Nephron (organoid): ENCODE measurements around the gene LYG2.
"Not testable (repeated sequence)": the region's sequence is repeated elsewhere in the genome, so short reads cannot be mapped to it uniquely, and the experiment has no call there.

Source experiments
- H3K27ac Mint-ChIP-seq, 3 experiments: 2 replicates each; pipeline ENCODE4 v1.8.0; 2020; ENCODE audit warnings: mixed read lengths in 3 of 3, mild to moderate bottlenecking in 2 of 3, moderate library complexity in 1 of 3
- H3K27me3 Mint-ChIP-seq: 2 replicates; pipeline ENCODE4 v1.8.0; 2021; ENCODE audit warnings: low read depth, mild to moderate bottlenecking, moderate library complexity, mixed read lengths
- H3K36me3 Mint-ChIP-seq: 2 replicates; pipeline ENCODE4 v1.8.0; 2020; ENCODE audit warnings: low read depth, mixed read lengths
- H3K4me1 Mint-ChIP-seq: 2 replicates; pipeline ENCODE4 v1.8.0; 2020; ENCODE audit warnings: mixed read lengths
- H3K4me3 Mint-ChIP-seq, 3 experiments: 2 replicates each; pipeline ENCODE4 v1.8.0; 2020; ENCODE audit warnings: mild to moderate bottlenecking in 3 of 3, mixed read lengths in 3 of 3, moderate library complexity in 2 of 3
- H3K9me3 Mint-ChIP-seq: 2 replicates; pipeline ENCODE4 v1.8.0; 2020; ENCODE audit warnings: mixed read lengths
- TF ChIP-seq, protein P1 (sequence below), 3 experiments: fragments of 200-600 bp; sonication (generic); IDR thresholded peaks; one replicate each; pipeline ENCODE4 v1.5.0; 2021; ENCODE audit warnings: antibody characterized with exemption in 3 of 3; ENCODE audit not compliant: unreplicated experiment in 3 of 3

The LYG2 gene

DNA sequence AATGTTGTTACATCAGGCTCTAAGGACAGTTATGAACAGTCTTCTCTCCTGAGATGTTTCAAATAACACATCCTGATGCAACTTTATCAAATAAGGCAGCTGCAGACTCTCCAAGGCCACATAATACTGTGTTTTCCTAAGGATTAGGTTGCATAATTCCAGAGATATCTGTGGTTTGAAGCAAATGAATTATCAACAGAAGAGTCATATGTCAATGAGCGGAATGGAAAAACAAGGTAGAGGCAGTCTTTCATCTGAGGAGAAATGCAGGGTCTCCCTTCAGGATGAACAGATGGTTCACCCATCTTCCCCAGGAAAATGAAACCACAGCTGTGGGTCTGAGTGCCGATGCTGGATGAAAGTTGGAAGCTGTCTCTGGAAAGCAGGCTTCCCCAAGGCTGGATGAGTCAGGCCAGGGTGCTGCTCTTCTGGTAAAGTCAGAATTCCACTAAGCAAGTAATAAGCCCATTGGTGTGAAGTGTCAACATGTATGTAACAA, 23.4 kb upstream of the LYG2 start:
- TF ChIP-seq, protein P1, sequence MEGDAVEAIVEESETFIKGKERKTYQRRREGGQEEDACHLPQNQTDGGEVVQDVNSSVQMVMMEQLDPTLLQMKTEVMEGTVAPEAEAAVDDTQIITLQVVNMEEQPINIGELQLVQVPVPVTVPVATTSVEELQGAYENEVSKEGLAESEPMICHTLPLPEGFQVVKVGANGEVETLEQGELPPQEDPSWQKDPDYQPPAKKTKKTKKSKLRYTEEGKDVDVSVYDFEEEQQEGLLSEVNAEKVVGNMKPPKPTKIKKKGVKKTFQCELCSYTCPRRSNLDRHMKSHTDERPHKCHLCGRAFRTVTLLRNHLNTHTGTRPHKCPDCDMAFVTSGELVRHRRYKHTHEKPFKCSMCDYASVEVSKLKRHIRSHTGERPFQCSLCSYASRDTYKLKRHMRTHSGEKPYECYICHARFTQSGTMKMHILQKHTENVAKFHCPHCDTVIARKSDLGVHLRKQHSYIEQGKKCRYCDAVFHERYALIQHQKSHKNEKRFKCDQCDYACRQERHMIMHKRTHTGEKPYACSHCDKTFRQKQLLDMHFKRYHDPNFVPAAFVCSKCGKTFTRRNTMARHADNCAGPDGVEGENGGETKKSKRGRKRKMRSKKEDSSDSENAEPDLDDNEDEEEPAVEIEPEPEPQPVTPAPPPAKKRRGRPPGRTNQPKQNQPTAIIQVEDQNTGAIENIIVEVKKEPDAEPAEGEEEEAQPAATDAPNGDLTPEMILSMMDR (IDR thresholded peaks at IDR 0.05; ENCODE audit: unreplicated experiment in 3 of 3): no peak
- H3K27ac Mint-ChIP-seq: peak overlapping the region in 1 of 3 experiments; percentile 41
- H3K27me3 Mint-ChIP-seq: peaks cover 4% of the 10 kb centered on the region
- H3K4me1 Mint-ChIP-seq: no peaks in the 10 kb centered on the region
- H3K36me3 Mint-ChIP-seq: peaks cover 48% of the 10 kb centered on the region
- peaks cover 26% of the 10 kb centered on the region for H3K9me3 Mint-ChIP-seq
- H3K4me3 Mint-ChIP-seq: no peak overlapping the region

DNA sequence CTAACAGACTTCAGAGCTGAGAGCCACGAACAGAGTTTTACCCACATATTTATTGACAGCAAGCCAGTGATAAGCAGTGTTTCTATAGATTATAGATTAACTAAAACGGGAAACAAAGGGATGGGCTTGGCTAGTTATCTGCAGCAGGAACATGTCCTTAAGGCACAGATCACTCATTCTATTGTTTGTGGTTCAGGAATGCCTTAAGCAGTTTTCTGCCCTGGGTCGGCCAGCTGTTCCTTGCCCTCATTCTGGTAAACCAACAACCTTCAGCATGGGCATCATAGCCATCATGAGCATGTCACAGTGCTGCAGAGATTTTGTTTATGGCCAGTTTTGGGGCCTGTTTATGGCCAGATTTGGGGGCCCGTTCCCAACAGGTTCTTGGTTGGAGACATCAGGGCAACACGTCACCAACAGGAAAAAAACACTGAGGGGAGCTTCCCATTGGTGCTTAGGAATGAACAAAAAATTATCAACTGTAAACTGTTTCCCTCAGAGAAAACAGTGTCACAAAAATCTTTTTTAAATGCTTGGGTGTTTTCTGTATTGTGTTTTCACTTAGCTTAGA, 22.8 kb upstream of the LYG2 start:
- H3K4me1 Mint-ChIP-seq, H3K27me3 Mint-ChIP-seq, H3K4me3 Mint-ChIP-seq: not testable (repeated sequence)
- H3K9me3 Mint-ChIP-seq: peaks cover 26% of the 10 kb centered on the region
- peak overlapping the region in 1 of 3 experiments; percentile 41 for H3K27ac Mint-ChIP-seq
- peaks cover 45% of the 10 kb centered on the region for H3K36me3 Mint-ChIP-seq

DNA sequence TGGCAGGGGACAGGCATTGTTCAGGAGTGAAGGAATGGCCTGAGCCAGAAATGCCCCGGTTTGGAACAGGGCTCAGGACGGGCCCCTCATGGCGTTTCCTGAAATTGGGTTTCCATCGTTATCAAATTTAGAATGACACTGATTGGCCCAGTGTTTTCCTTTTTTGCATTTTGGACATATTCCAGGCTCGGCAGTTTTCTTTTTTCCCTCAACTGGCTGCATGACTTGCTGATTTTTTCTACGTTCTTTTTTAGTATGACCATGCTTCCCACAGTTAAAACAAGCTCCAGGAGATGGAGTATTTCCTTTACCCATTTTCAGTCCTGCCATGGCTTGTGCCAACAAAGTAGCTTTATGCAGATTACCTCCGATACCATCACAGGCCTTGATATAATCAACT, 20.4 kb upstream of the LYG2 start:
- no peaks in the 10 kb centered on the region for H3K4me1 Mint-ChIP-seq
- TF ChIP-seq, protein P1 (IDR thresholded peaks at IDR 0.05; ENCODE audit: unreplicated experiment in 3 of 3): no peak
- H3K27me3 Mint-ChIP-seq: peaks cover 4% of the 10 kb centered on the region
- H3K36me3 Mint-ChIP-seq: peaks cover 27% of the 10 kb centered on the region
- H3K4me3 Mint-ChIP-seq: no peak overlapping the region
- H3K9me3 Mint-ChIP-seq: peaks cover 36% of the 10 kb centered on the region
- H3K27ac Mint-ChIP-seq: no peak overlapping the region

DNA sequence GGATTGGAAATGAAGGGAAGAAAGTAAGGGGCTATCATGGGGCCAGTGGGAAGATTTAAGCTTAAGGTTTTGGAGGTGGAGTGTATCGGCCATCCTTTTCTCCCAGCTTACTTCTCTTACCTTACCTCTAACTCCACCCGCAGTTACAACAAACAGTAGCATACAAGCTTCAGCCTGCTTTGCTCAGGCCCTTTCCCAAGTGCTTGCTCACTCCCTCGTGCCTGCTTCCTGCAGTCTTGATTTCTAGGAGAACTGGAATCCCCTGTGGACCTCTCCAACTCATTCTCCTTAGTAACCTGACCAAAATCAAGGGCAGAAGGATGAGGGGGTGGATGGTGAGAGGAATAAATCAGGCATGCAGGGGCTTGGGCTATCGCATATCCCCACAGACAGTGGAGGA, 5.8 kb upstream of the LYG2 start:
- Mint-ChIP-seq H3K4me3 (no peak overlapping the region), H3K4me1 (no peaks in the 10 kb centered on the region), H3K27ac (no peak overlapping the region), H3K9me3 (no peaks in the 10 kb centered on the region), H3K27me3 (no peaks in the 10 kb centered on the region), H3K36me3 (no peaks in the 10 kb centered on the region)
- TF ChIP-seq, protein P1 (IDR thresholded peaks at IDR 0.05; ENCODE audit: unreplicated experiment in 3 of 3): no peak

DNA sequence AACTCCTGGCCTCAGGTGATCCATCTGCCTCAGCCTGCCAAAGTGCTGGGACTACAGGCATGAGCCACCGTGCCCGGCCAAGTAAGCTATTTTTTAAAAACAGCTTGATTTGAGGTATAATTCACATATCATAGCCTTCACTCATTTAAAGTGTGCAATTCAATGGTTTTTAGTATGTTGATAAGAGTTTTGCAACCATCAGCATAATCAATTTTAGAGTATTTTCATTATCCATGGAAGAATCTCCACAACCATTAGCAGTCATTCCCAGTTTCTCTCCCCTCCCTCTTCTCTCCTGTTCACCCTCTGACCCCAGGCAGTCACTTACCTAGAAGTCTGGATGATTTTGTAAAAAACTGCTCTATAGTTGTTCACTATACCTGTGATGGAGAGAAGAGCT, 4.7 kb upstream of the LYG2 start:
- Mint-ChIP-seq H3K36me3 (no peaks in the 10 kb centered on the region), H3K27me3 (no peaks in the 10 kb centered on the region), H3K27ac (no peak overlapping the region), H3K4me3 (no peak overlapping the region), H3K9me3 (no peaks in the 10 kb centered on the region), H3K4me1 (no peaks in the 10 kb centered on the region)
- TF ChIP-seq, protein P1 (IDR thresholded peaks at IDR 0.05; ENCODE audit: unreplicated experiment in 3 of 3): no peak

DNA sequence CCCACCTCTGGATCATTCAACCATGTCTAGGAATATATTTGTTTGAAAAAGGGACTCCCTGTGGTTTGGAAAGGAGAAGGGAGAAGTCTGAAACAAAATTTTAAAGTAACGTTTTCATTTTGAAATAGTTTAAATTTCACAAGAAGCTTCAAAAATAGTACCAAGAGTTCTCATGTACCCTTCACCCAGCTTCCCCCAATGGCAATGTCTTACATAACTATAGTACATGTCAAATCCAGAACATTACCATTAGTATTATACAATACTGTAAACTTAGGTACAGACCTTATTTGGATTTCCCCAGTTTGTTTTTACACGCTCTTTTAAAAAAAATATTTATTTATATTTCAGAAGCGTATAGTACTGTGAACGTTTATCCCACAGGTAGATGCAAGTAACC, 4.0 kb upstream of the LYG2 start:
- Mint-ChIP-seq H3K9me3 (no peaks in the 10 kb centered on the region), H3K27ac (no peak overlapping the region), H3K4me3 (no peak overlapping the region), H3K4me1 (no peaks in the 10 kb centered on the region), H3K36me3 (no peaks in the 10 kb centered on the region), H3K27me3 (no peaks in the 10 kb centered on the region)
- TF ChIP-seq, protein P1 (IDR thresholded peaks at IDR 0.05; ENCODE audit: unreplicated experiment in 3 of 3): no peak
